Omental fat pad (tissue), 4 donors: ENCODE measurements around the gene UBE3D. TPM values are rescaled to one million over a fixed set of nuclear protein-coding genes. Genes with fewer than 3 reads are reported as not detected.

Experiments used
- ATAC-seq: fragments of 150-250 bp; one replicate; pipeline ENCODE4 v1.9.1; 2016; ENCODE audit warnings: mild to moderate bottlenecking, moderate library complexity; ENCODE audit not compliant: low FRiP score
- DNase-seq: peaks from one replicate; pipeline ENCODE4 v3.0.0-alpha.2; 2019; ENCODE audit warnings: low spot score
- CTCF ChIP-seq, 3 donors: fragments of 450-650 bp; IDR thresholded peaks; one replicate each; pipeline ENCODE4 v1.5.1; 2016 to 2017; ENCODE audit warnings: antibody characterized with exemption in 3 of 3, mild to moderate bottlenecking in 3 of 3, moderate library complexity in 2 of 3
- total RNA-seq, 4 donors: library from RNA; depleted of rRNA; stranded (reverse); fragments of >200 nt; gene quantifications; one replicate each; pipeline ENCODE4 v1.1.0, GENCODE V29; 2016

UBE3D gene
- total RNA-seq, 4 donors from 2014 or later: 6.1 to 17.5 (median 7.5) TPM

GRCh38 chr6:83071023-83071422, 5.4 kb upstream of the UBE3D start:
- no peak for DNase-seq
- TF ChIP-seq CTCF (IDR thresholded peaks at IDR 0.05): no peak
- no peak for ATAC-seq

- ATAC-seq (no peak), DNase-seq (no peak)
- no peak for TF ChIP-seq CTCF (IDR thresholded peaks at IDR 0.05)
Measured at GRCh38 chr6:83069633-83070032, 4.0 kb upstream of the UBE3D start.

- TF ChIP-seq CTCF (IDR thresholded peaks at IDR 0.05): no peak
- ATAC-seq (no peak), DNase-seq (no peak)
Measured at GRCh38 chr6:83068616-83069015, 3.0 kb upstream of the UBE3D start.

GRCh38 chr6:83067448-83068439, 2.1 kb upstream of the UBE3D start, which contains the start of gene DOP1A:
DOP1A (plus strand) TSS chr6:83067671; CDS start chr6:83096978, 29,307 bp downstream.
- DNase-seq: peak; percentile 93
- TF ChIP-seq CTCF (IDR thresholded peaks at IDR 0.05): peak in 2 of 3 donors; percentile 56 to 77
- peak; percentile 96 for ATAC-seq

- ATAC-seq (no peak), DNase-seq (no peak)
- TF ChIP-seq CTCF (IDR thresholded peaks at IDR 0.05): no peak
Measured at GRCh38 chr6:83062225-83062624, 3.4 kb downstream of the UBE3D start.

- ATAC-seq (no peak), DNase-seq (no peak)
- no peak for TF ChIP-seq CTCF (IDR thresholded peaks at IDR 0.05)
Measured at GRCh38 chr6:83061190-83061589, 4.5 kb downstream of the UBE3D start.
